ENCODE measurements around the gene SSBP1.

- TF ChIP-seq MAX (CRISPR knock-in tag; IDR thresholded peaks at IDR 0.05), result no peak
- TF ChIP-seq E2F5 (CRISPR knock-in tag; IDR thresholded peaks at IDR 0.05), result no peak
- TF ChIP-seq ZNF532 (CRISPR knock-in tag; IDR thresholded peaks at IDR 0.05; ENCODE audit: borderline replicate concordance), result no peak
- no peak for TF ChIP-seq E2F1 (CRISPR knock-in tag; IDR thresholded peaks at IDR 0.05)
These were observed 35.3 kb upstream of the SSBP1 start for GRCh38 chr7:141702892-141703291.

Measured in WTC11 (cell line).